H9 (cell line): ENCODE results near the gene CHCHD1. TPM values are rescaled to one million over a fixed set of nuclear protein-coding genes. Genes with fewer than 3 reads are reported as not detected.

Experiments used
- total RNA-seq: library from RNA; stranded (reverse); gene quantifications from 2 replicates; pipeline ENCODE4 v1.2.1, GENCODE V29; 2021

Gene CHCHD1
- total RNA-seq, 1 experiment from 2014 or later, result 45.9 TPM

Other genes with a start within 250 kb of the CHCHD1 start
- 35.7 and 37.9 TPM in 2 replicates for gene USP54, start 190.7 kb upstream of the CHCHD1 start, total RNA-seq
- 1.5 and 2.4 TPM in 2 replicates for gene MYOZ1, start 140.6 kb upstream of the CHCHD1 start, total RNA-seq
- 0.11 TPM in 1 of 2 replicates, not detected in the other for gene SYNPO2L, start 126.0 kb upstream of the CHCHD1 start, total RNA-seq
- 5.2 and 5.5 TPM in 2 replicates for gene AGAP5, start 83.9 kb upstream of the CHCHD1 start, total RNA-seq
- gene SEC24C, start 37.7 kb upstream of the CHCHD1 start, total RNA-seq, result 62.4 and 63.0 TPM in 2 replicates
- 41.0 and 44.3 TPM in 2 replicates for gene ZSWIM8, start 3.6 kb downstream of the CHCHD1 start, total RNA-seq
- gene NDST2, start 29.6 kb downstream of the CHCHD1 start, total RNA-seq, result 22.0 and 22.9 TPM in 2 replicates
- gene CAMK2G, start 92.5 kb downstream of the CHCHD1 start, total RNA-seq, result 30.4 and 31.8 TPM in 2 replicates
- 15.0 and 16.2 TPM in 2 replicates for gene PLAU, start 129.1 kb downstream of the CHCHD1 start, total RNA-seq
- 291 and 296 TPM in 2 replicates for gene VCL, start 216.1 kb downstream of the CHCHD1 start, total RNA-seq